HG03565 (cell line): ENCODE results near the gene TOGARAM1.
"Not testable (repeated sequence)": the region's sequence is repeated elsewhere in the genome, so short reads cannot be mapped to it uniquely, and the experiment has no call there.

Source experiments
- ATAC-seq: cut with Tn5 transposase; IDR thresholded peaks from one replicate; pipeline ENCODE4 v1.9.1; 2021; ENCODE audit warnings: mild to moderate bottlenecking, moderate library complexity; ENCODE audit not compliant: unreplicated experiment

TOGARAM1 gene

DNA sequence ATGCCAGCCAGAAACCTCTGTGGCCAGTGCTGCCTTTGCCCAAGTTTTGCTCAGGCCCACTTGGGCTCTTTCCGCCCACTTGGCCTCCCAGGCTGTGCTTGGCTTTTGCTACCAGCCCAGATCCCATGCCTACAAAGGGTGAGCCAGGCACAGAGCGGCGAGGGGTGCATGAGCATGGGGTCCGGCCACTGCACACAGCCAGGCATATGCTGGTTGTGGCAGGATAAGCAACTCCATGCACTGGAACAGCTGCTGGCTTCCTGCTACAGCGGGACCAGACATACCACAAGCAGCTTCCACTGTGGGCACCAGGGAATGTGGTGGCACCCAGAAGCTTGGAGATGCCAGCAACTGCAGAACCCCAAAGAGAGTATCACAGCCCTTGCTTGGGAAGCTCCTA lies 76.3 kb downstream of the TOGARAM1 start:
- ATAC-seq: no peak

DNA sequence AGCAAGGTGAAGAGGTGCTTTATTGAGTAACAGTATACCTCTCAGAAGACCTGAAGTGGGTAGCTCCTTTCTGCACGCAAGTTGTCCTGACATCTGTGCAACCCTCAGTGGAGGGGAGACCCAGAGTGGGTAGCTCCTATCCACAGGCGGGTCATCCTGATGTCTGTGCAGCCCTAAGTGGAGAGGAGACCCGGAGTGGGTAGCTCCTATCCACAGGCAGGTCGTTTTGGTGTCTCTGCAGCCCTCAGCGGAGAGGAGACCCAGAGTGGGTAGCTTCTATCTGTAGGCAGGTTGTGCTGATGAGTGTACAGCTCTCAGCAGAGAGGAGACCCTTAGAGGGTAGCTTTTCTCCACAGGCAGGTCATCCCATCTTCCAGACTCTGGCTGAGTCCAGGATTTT lies 76.9 kb downstream of the TOGARAM1 start:
- no peak for ATAC-seq

GRCh38 chr14:45039390-45039789 lies 77.4 kb downstream of the TOGARAM1 start:
- ATAC-seq: no peak

GRCh38 chr14:45041641-45042040 lies 79.7 kb downstream of the TOGARAM1 start:
- no peak for ATAC-seq

DNA sequence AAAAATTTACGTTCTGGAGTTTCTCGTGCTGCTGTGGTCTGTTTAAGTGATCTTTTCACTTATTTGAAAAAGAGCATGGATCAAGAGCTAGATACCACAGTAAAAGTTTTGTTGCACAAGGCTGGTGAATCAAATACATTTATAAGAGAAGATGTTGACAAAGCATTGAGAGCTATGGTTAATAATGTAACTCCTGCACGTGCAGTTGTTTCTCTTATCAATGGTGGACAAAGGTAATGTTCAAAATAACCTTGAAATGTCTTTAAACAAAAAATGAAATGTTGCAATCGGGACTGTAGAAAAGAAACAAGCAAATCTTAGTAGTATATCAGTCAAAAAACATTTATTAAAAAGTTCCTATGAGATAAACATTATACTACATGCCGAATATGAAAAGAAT lies 82.6 kb downstream of the TOGARAM1 start:
- no peak for ATAC-seq

DNA sequence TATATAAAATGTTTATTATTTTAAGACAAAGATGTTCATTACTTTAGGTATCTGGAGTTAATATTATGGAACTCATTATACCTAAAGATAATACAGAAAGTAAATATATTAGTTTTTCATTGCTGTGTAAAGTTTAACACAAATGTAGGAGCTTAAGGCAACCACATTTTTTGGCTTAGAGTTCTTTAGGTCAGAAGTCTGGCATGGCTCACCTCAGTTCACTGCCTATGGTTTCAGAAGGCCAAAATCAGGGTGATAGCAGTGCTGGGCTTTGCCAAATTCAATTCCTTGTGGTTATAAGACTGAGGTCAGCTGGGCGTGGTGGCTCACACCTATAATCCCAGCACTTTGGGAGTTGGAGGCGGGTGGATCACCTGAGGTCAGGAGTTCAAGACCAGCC lies 86.4 kb downstream of the TOGARAM1 start:
- no peak for ATAC-seq

DNA sequence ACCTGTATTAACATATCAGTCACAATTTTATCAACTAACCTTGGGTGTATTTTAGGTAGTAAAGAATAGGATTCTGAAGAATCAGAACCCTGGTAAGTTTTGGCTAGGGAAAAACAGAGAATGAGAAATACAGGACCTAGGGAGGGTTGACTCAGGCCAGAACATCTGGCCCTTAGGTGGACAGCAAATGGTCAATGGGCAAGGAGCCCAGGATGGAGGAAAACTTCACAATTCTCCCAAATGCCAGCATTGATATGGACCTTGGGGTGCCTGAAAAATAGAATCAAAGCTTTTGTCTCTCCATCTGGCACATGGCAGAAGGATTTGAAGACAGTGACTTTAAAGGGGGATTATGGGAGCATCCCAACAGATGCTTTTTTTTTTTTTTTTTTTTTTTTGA lies 89.2 kb downstream of the TOGARAM1 start:
- no peak for ATAC-seq

DNA sequence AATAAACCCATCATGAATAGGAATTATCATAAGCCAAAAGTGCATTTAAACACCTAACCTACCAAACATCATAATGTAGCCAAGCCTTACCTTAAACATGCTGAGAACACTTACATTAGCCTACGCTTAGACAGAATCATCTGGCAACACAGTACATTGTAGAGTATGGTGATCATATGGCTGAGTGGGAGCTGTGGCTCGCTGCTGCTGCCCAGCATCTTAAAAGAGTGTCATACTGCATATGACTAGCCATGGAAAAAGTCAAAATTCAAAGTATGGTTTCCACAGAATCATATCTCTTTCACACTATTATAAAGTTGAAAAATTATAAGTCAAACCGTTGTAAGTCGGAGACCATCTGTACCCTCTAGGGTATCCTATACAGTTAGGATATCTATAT lies 89.9 kb downstream of the TOGARAM1 start:
- ATAC-seq: no peak

DNA sequence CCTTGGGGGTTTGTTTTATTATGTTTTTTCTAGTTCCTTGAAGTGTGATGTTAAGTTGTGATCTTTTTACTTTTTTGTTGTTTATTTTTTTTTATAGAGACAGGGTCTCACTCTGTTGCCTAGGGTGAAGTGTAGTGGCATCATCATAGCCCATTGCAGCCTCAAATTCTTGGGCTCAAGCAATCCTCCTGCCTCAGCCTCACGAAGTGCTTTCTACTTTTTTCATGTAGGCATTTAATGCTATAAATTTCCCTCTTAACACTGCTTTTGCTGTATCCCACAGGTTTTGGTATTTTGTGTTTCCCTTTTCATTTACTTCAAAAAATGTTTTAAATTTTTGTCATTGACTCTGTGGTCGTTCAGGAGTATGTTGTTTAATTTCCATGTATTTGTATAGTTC lies 95.4 kb downstream of the TOGARAM1 start:
- no peak for ATAC-seq

- ATAC-seq: no peak
Observed at GRCh38 chr14:45057881-45058364, 95.9 kb downstream of the TOGARAM1 start.

GRCh38 chr14:45060551-45060950 lies 98.6 kb downstream of the TOGARAM1 start:
- ATAC-seq: no peak

DNA sequence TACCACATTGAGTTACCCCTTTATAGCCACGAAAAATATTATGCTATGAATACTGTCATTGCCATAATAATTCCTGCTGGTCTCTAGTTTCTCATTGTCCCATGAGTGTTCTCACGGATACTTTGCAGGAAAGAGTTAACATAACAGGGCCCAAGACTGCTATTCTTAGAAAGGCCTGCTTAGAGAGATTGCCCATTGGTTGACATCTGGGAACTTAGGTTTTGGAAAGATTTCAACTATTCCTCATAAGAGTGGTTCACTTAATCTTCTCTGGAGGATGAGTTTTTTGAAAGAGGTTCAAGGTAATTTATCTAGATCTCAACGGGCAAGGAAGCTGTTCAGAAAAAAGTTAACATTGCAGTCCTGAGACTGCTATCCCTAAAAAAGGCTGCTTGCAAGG lies 103.5 kb downstream of the TOGARAM1 start:
- no peak for ATAC-seq

DNA sequence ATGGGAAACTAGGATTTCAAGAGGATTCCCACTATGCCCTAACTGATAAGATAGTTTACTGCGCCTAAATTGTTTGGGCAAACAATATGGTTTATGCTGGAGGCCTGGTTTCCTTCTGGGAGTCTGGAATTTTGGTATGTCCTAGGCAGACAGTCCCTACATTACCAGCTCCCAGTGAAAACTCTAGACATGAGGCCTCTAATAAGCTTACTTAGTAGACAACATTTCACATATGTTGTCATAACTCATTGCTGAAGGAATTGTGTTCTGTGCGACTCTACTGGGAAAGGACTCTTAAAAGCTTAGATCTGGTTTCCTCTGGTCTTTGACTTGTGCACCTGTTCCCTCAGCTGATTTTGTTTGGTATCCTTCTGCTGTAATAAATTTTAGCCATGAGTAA lies 104.0 kb downstream of the TOGARAM1 start:
- ATAC-seq: no peak

GRCh38 chr14:45066667-45067066 lies 104.7 kb downstream of the TOGARAM1 start:
- no peak for ATAC-seq

DNA sequence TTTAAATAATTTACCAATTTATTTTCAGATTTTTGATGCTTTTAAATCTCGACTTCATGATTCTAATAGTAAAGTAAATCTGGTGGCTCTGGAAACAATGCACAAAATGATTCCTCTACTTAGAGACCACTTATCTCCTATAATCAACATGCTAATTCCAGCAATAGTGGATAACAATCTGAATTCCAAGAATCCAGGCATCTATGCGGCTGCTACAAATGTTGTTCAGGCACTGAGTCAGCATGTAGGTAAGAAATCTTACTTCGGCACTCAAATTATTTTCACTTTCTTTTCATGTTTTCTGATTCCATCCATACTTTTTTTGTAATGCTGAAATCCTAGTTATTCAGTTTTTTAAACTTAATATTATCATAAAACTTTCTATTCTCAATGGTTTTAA lies 106.4 kb downstream of the TOGARAM1 start:
- ATAC-seq: no peak

GRCh38 chr14:45070215-45070614 lies 108.2 kb downstream of the TOGARAM1 start:
- no peak for ATAC-seq

- ATAC-seq: no peak
Observed at GRCh38 chr14:45072126-45072525, 110.1 kb downstream of the TOGARAM1 start.

GRCh38 chr14:45073231-45073879 lies 111.4 kb downstream of the TOGARAM1 start:
- ATAC-seq: no peak

DNA sequence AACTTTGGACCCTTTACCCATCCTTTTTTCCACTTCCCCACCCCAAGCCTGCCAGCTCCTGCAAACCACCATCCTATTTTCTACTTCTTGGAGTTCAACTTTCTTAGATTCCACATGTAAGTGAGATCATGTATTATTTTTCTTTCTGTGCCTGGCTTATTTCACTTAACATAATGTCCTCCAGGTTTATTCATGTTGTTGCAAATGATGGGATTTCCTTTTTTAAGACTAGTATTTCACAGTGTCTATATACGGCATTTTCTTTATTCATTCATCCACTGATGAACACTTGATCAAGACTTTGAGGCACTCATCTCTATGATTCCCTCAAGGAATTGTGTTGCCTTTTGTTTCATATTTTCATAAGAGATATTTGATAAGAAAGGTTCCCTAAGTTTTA lies 116.3 kb downstream of the TOGARAM1 start:
- no peak for ATAC-seq

DNA sequence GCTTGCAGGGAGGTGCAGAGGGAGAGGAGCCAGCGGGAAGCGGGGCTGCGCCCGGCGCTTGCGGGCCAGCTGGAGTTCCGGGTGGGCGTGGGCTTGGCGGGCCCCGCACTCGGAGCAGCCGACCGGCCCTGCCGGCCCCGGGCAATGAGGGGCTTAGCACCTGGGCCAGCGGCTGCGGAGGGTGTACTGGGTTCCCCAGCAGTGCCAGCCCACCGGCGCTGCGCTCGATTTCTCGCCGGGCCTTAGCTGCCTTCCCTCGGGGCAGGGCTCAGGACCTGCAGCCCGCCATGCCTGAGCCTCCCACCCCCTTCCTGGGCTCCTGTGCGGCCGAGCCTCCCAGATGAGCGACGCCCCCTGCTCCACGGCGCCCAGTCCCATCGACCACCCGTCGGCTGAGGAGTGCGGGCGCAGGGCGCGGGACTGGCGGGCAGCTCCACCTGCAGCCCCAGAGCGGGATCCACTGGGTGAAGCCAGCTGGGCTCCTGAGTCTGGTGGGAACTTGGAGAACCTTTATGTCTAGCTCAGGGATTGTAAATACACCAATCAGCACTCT lies 118.5 kb downstream of the TOGARAM1 start:
- ATAC-seq: not testable (repeated sequence)

GRCh38 chr14:45081096-45081495 lies 119.1 kb downstream of the TOGARAM1 start:
- ATAC-seq: not testable (repeated sequence)

DNA sequence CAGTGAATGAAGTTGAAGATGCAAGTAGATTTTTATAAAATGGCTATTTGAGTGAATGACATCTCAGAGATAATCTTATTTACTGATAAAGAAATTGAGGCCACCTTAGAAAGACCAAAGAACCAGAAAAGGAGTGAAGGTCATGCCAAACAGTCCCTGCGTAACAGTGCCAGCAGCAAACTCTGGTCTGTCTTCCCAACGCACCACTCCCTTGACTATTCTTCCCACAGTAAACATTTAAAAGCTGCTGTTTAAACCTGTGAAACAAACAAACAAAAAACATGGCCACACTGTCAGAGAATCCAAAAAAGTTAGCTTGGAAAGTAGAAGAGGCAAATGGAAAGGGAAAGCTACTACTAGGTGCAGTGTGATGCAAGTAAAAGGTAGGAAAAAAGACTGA lies 120.4 kb downstream of the TOGARAM1 start:
- ATAC-seq: no peak

GRCh38 chr14:45083617-45083975 lies 121.6 kb downstream of the TOGARAM1 start:
- ATAC-seq: no peak
